RKO (cell line): Measurements from ENCODE around the gene CUL3.
A peak's percentile ranks its signal among the peaks of the same experiment; 100 is the strongest.
"Not testable (repeated sequence)": the region's sequence is repeated elsewhere in the genome, so short reads cannot be mapped to it uniquely, and the experiment has no call there.

Experiments
- DNase-seq: peaks from one replicate; pipeline ENCODE4 v3.0.0-alpha.2; 2016; ENCODE audit warnings: low spot score

The CUL3 gene

GRCh38 chr2:224585211-224586088, at the start of gene CUL3:
Gene CUL3 (minus strand): TSS chr2:224585363. CDS start chr2:224585009, 354 bp downstream.
- peak; percentile 93 for DNase-seq

- DNase-seq, result no peak
Observed at GRCh38 chr2:224630659-224631550, 45.7 kb upstream of the CUL3 start.

- no peak for DNase-seq
Observed at GRCh38 chr2:224628416-224628815, 43.3 kb upstream of the CUL3 start.

- no peak for DNase-seq
Observed at GRCh38 chr2:224626735-224627134, 41.6 kb upstream of the CUL3 start.

- DNase-seq, result no peak
Observed at GRCh38 chr2:224613543-224614286, 28.6 kb upstream of the CUL3 start.

- no peak for DNase-seq
Observed at GRCh38 chr2:224612578-224612977, 27.4 kb upstream of the CUL3 start.

GRCh38 chr2:224611938-224612337, 26.8 kb upstream of the CUL3 start:
- no peak for DNase-seq

- no peak for DNase-seq
Observed at GRCh38 chr2:224608104-224608503, 22.9 kb upstream of the CUL3 start.

GRCh38 chr2:224603746-224604500, 18.8 kb upstream of the CUL3 start:
- not testable (repeated sequence) for DNase-seq

- not testable (repeated sequence) for DNase-seq
Observed at GRCh38 chr2:224602778-224603375, 17.7 kb upstream of the CUL3 start.

- no peak for DNase-seq
Observed at GRCh38 chr2:224601923-224602322, 16.8 kb upstream of the CUL3 start.

- no peak for DNase-seq
Observed at GRCh38 chr2:224598678-224599077, 13.5 kb upstream of the CUL3 start.

GRCh38 chr2:224596289-224596688, 11.1 kb upstream of the CUL3 start:
- no peak for DNase-seq

- no peak for DNase-seq
Observed at GRCh38 chr2:224595518-224595917, 10.4 kb upstream of the CUL3 start.

- peak; percentile 65 for DNase-seq
Observed at GRCh38 chr2:224594840-224595239, 9.7 kb upstream of the CUL3 start.

GRCh38 chr2:224591220-224591619, 6.1 kb upstream of the CUL3 start:
- DNase-seq, result no peak

- no peak for DNase-seq
Observed at GRCh38 chr2:224586127-224586695, 1.0 kb upstream of the CUL3 start.

- DNase-seq, result peak; percentile 50
Observed at GRCh38 chr2:224584785-224585210, 365 bp downstream of the CUL3 start.

GRCh38 chr2:224584111-224584784, 915 bp downstream of the CUL3 start:
- peak; percentile 56 for DNase-seq

- DNase-seq, result not testable (repeated sequence)
Observed at GRCh38 chr2:224583033-224583432, 2.1 kb downstream of the CUL3 start.
